Measurements from ENCODE around the gene DTX1.

The DTX1 gene

DNA sequence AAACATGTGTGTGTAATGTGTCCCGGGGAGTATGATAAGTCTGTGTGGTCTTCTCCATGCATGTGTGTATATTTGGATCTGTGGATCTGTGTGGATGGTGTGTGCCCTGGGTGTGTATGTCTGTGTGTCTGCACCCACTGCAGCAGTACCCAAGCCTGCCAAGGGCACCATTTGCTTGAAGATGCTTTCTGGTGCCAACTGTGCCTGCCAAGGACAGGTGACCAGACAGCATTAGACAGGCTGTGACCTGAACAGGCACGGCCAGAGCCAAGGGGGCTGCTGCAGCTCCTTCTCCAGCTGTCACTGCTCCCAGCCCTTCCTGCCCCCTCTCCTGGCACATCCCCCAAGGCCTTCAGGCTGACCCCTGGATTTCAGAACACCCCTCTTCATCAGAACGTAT, 35.0 kb downstream of the DTX1 start:
- TF ChIP-seq CTCF (IDR thresholded peaks at IDR 0.05; ENCODE audit: unreplicated experiment in 3 of 3) = no peak
- H3K36me3 Mint-ChIP-seq (ENCODE audit: low read depth) = peaks cover 3% of the 10 kb centered on the region
- H3K27ac Mint-ChIP-seq = no peak overlapping the region
- no peak overlapping the region for H3K4me3 Mint-ChIP-seq
- peaks cover 4% of the 10 kb centered on the region for H3K4me1 Mint-ChIP-seq
- peaks cover 61% of the 10 kb centered on the region for H3K27me3 Mint-ChIP-seq (ENCODE audit: low read depth)
- H3K9me3 Mint-ChIP-seq = no peaks in the 10 kb centered on the region

GRCh38 chr12:113092607-113093408, 36.3 kb downstream of the DTX1 start:
- H3K27me3 Mint-ChIP-seq (ENCODE audit: low read depth) = peaks cover 57% of the 10 kb centered on the region
- H3K27ac Mint-ChIP-seq = no peak overlapping the region
- no peaks in the 10 kb centered on the region for H3K9me3 Mint-ChIP-seq
- TF ChIP-seq CTCF (IDR thresholded peaks at IDR 0.05; ENCODE audit: unreplicated experiment in 3 of 3) = no peak
- H3K36me3 Mint-ChIP-seq (ENCODE audit: low read depth) = peaks cover 3% of the 10 kb centered on the region
- peaks cover 4% of the 10 kb centered on the region for H3K4me1 Mint-ChIP-seq
- H3K4me3 Mint-ChIP-seq = peak overlapping the region in 1 of 3 experiments; percentile 72

DNA sequence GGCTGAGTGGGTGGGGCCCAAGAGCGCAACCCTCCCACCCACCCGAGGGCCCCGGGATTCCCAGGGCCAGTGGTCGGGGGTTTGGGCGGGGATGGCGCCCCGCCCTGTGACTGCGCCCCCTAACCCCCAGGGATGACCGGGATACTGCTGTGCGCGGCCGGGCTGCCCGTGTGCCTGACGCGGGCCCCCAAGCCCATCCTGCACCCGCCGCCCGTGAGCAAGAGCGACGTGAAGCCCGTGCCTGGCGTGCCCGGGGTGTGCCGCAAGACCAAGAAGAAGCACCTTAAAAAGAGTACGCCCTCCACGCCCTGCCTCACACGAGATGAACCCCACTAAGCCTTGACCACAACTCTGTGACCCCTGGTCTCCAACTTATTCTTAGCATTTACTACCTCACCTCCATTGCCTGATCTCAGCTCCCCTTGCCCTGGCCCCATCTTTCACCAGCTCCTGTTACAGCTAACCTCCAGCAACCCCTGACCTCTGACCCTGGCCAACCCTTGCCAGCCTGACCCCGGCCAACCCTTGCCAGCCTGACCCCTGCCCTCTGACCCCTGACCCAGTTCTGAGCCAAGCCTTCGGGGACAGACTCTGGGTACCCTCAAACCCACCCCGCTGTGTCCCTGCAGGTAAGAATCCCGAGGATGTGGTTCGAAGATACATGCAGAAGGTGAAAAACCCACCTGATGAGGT, 37.0 kb downstream of the DTX1 start:
- Mint-ChIP-seq H3K9me3 (no peaks in the 10 kb centered on the region), H3K4me3 (no peak overlapping the region), H3K4me1 (peaks cover 11% of the 10 kb centered on the region), H3K27ac (no peak overlapping the region), H3K27me3 (ENCODE audit: low read depth) (peaks cover 51% of the 10 kb centered on the region), H3K36me3 (ENCODE audit: low read depth) (no peaks in the 10 kb centered on the region)
- no peak for TF ChIP-seq CTCF (IDR thresholded peaks at IDR 0.05; ENCODE audit: unreplicated experiment in 3 of 3)

GRCh38 chr12:113094738-113095137, 38.2 kb downstream of the DTX1 start:
- Mint-ChIP-seq H3K4me1 (peaks cover 14% of the 10 kb centered on the region), H3K36me3 (ENCODE audit: low read depth) (no peaks in the 10 kb centered on the region), H3K27ac (no peak overlapping the region), H3K9me3 (no peaks in the 10 kb centered on the region), H3K4me3 (no peak overlapping the region), H3K27me3 (ENCODE audit: low read depth) (peaks cover 46% of the 10 kb centered on the region)
- no peak for TF ChIP-seq CTCF (IDR thresholded peaks at IDR 0.05; ENCODE audit: unreplicated experiment in 3 of 3)

DNA sequence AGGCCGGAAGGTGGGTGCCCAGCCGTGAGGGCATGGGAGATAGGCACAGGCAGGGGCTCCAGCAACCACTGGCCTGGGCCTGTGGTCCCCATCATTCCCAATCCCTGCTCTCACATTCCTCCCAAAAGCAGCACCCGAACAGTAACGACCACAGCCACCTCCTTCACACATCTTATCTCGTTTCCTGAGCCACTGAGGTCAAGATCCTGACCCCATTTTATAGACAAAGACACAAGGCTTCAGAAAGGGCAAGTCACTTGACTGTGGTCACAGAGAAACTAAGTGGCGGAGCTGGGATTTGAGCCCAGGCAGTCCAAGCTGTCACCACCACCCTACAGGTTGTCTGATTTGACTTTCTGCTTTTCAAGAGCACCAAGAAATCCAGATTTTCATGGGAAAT, 38.9 kb downstream of the DTX1 start:
- TF ChIP-seq CTCF (IDR thresholded peaks at IDR 0.05; ENCODE audit: unreplicated experiment in 3 of 3) = no peak
- Mint-ChIP-seq H3K4me1 (peaks cover 14% of the 10 kb centered on the region), H3K4me3 (no peak overlapping the region), H3K27me3 (ENCODE audit: low read depth) (peaks cover 48% of the 10 kb centered on the region), H3K36me3 (ENCODE audit: low read depth) (no peaks in the 10 kb centered on the region), H3K27ac (no peak overlapping the region), H3K9me3 (no peaks in the 10 kb centered on the region)
